Testis (tissue), 2 donors: ENCODE results near the gene AMOTL1.

Experiments
- POLR2A ChIP-seq: fragments of 450-650 bp; IDR thresholded peaks from one replicate; pipeline ENCODE4 v1.6.1; 2017; ENCODE audit warnings: antibody characterized with exemption, mild to moderate bottlenecking, moderate library complexity
- TF ChIP-seq, protein P1 (sequence below), 3 experiments: fragments of 450-650 bp in 2 of 3; fragments of 200-600 bp in 1 of 3; sonication (generic) in 1 of 3; IDR thresholded peaks; one replicate each; pipeline ENCODE4 v1.5.1; 2016 to 2019; ENCODE audit warnings: antibody characterized with exemption in 3 of 3, mild to moderate bottlenecking in 2 of 3, moderate library complexity in 1 of 3

DNA sequence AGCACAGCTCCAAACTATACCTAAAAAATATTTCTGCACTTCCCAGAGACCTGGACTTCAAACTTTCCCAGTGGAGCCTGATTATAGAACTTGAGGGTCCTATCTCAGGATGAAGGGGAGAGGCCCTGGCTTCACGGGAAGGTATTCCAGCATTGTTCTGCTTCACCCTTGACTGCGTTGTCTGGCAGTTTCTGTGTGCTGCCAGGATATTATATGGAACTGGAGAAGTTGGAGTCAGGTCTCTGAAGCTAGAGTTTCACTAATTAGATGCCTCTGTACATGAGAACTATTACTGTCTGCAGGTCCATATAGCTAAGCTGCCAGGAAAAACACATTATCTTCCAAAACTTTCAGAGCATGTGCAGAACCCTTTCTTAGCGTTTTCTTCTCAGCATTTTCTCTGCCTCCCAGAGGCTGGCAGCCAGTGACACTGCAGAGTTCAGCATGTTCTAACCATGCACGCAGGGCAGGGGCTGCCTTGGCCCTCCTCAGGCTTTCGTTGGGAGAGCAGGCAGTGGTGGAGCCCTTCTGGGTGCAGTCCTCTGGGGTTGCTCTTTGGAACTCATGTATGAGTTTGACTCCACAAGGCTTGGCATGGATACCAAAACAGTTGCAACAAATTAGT lies 105.9 kb downstream of the AMOTL1 start:
- TF ChIP-seq, protein P1, sequence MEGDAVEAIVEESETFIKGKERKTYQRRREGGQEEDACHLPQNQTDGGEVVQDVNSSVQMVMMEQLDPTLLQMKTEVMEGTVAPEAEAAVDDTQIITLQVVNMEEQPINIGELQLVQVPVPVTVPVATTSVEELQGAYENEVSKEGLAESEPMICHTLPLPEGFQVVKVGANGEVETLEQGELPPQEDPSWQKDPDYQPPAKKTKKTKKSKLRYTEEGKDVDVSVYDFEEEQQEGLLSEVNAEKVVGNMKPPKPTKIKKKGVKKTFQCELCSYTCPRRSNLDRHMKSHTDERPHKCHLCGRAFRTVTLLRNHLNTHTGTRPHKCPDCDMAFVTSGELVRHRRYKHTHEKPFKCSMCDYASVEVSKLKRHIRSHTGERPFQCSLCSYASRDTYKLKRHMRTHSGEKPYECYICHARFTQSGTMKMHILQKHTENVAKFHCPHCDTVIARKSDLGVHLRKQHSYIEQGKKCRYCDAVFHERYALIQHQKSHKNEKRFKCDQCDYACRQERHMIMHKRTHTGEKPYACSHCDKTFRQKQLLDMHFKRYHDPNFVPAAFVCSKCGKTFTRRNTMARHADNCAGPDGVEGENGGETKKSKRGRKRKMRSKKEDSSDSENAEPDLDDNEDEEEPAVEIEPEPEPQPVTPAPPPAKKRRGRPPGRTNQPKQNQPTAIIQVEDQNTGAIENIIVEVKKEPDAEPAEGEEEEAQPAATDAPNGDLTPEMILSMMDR (IDR thresholded peaks at IDR 0.05): no peak
- TF ChIP-seq POLR2A: no peak
